ENCODE data around the gene NUP205. TPM values are rescaled to one million over a fixed set of nuclear protein-coding genes. Genes with fewer than 3 reads are reported as not detected.

NUP205 gene
- total RNA-seq, 1 donor from 2014 or later, result 183 TPM

DNA sequence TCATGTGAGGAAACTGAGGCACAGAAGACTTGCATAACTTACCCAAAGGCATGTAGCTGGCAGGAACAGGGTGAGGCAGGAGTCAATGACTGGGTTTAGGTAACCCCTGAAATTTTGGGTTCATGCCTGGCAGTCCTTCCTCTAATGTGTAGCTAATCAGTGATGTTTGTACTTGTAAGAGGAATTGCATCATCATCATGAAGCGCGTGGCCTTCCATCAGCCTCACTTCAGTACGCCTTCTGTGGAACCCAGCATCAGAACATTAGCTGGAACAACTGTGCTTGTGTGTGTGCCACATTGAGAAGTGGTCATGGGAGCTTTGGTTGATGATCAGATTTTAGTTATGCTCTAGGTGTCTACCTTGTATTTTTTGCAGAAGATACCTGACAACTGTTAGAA, 86.4 kb downstream of the NUP205 start:
- H3K4me1 ChIP-seq, result no peaks in the 10 kb centered on the region
- no peak overlapping the region for H3K4me3 ChIP-seq
- H3K27ac Mint-ChIP-seq, result no peak overlapping the region
- no peaks in the 10 kb centered on the region for H3K4me1 Mint-ChIP-seq
- no peak overlapping the region for H3K4me3 Mint-ChIP-seq
- no peaks in the 10 kb centered on the region for H3K9me3 ChIP-seq (ENCODE audit: low read depth)
- no peaks in the 10 kb centered on the region for H3F3A ChIP-seq (ENCODE audit: low read depth)
- peaks cover 2% of the 10 kb centered on the region for H3K27me3 Mint-ChIP-seq (ENCODE audit: insufficient read depth, low read depth)
- no peak overlapping the region for H3K4me2 ChIP-seq
- no peak for DNase-seq (ENCODE audit: low spot score)
- peak overlapping the region; percentile 25 for H3K27ac ChIP-seq
- H3K27me3 ChIP-seq, result no peaks in the 10 kb centered on the region
- no peaks in the 10 kb centered on the region for H3K9me3 Mint-ChIP-seq
- H3K79me2 ChIP-seq (ENCODE audit: low read depth), result no peaks in the 10 kb centered on the region
- TF ChIP-seq EZH2phosphoT487 (IDR thresholded peaks at IDR 0.05), result no peak
- no peak for TF ChIP-seq CTCF (IDR thresholded peaks at IDR 0.05)
- TF ChIP-seq EZH2 (IDR thresholded peaks at IDR 0.05), result no peak
- H2AFZ ChIP-seq (replicated peaks), result no peak overlapping the region
- H3K36me3 ChIP-seq, result peaks cover 39% of the 10 kb centered on the region
- H3K9ac ChIP-seq, result no peak overlapping the region
- peaks cover 28% of the 10 kb centered on the region for H3K36me3 Mint-ChIP-seq
- no peaks in the 10 kb centered on the region for H4K20me1 ChIP-seq (ENCODE audit: low read depth)

DNA sequence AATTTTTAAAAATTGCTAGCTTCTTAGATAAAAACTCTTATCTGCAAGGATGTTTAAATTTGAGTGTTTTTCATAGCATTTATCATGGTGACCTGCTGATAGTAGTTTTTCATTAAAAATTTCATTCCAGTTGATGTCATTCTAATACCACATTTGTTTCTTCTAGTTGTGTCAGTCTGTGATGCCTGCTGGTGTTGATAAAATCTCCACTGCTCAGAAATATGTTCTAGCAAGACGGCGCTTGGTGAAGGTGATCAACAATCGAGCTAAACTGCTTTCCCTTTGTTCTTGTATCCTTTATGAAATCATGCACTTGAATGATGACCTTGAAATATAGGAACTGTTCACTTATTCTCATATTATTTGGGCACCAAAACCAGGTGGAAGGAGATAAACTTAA, 87.0 kb downstream of the NUP205 start:
- Histone ChIP-seq H3K9me3 (ENCODE audit: low read depth) (no peaks in the 10 kb centered on the region), H3F3A (ENCODE audit: low read depth) (no peaks in the 10 kb centered on the region), H3K9ac (no peak overlapping the region), H3K27ac (no peak overlapping the region), H4K20me1 (ENCODE audit: low read depth) (no peaks in the 10 kb centered on the region), H3K4me3 (no peak overlapping the region), H3K36me3 (peaks cover 36% of the 10 kb centered on the region), H3K27me3 (no peaks in the 10 kb centered on the region), H3K4me2 (no peak overlapping the region), H3K4me1 (no peaks in the 10 kb centered on the region), H3K79me2 (ENCODE audit: low read depth) (no peaks in the 10 kb centered on the region), H2AFZ (replicated peaks) (no peak overlapping the region)
- TF ChIP-seq EZH2 (IDR thresholded peaks at IDR 0.05), result no peak
- TF ChIP-seq CTCF (IDR thresholded peaks at IDR 0.05), result no peak
- TF ChIP-seq EZH2phosphoT487 (IDR thresholded peaks at IDR 0.05), result no peak
- Mint-ChIP-seq H3K36me3 (peaks cover 27% of the 10 kb centered on the region), H3K4me1 (no peaks in the 10 kb centered on the region), H3K4me3 (no peak overlapping the region), H3K27me3 (ENCODE audit: insufficient read depth, low read depth) (peaks cover 2% of the 10 kb centered on the region), H3K27ac (no peak overlapping the region), H3K9me3 (no peaks in the 10 kb centered on the region)
- DNase-seq (ENCODE audit: low spot score), result no peak

DNA sequence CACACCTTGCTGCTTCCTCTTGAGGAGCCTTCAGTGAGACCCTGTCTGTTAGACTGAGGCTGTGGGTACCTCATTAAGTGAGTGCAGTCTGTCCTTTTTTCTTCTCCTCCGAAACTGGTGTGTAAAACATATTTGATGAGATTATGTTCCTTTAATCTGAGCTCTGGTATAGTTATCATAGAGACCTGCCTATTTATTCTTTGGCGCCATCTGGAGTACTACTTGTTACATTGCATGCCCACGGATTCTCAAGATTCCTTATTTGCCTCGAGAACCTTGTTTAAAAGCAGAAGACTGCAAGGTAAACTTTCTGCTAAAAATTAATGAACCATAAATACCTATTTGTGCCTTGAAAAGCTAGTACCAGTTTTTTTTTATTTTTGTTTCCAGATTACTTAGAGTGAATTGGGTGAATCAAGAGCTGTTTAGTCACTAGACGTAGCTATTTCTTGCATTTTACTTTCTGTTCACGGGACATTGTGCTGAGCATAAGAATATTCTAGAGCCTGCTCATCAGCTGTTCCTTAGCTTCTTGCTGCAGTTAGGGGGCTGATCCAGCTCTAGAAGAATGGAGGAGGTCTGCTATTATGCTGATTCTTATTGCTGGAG, 87.7 kb downstream of the NUP205 start:
- no peak overlapping the region for H3K9ac ChIP-seq
- no peaks in the 10 kb centered on the region for H3K4me1 Mint-ChIP-seq
- H2AFZ ChIP-seq (replicated peaks), result no peak overlapping the region
- H3K4me1 ChIP-seq, result no peaks in the 10 kb centered on the region
- H4K20me1 ChIP-seq (ENCODE audit: low read depth), result no peaks in the 10 kb centered on the region
- H3K4me2 ChIP-seq, result no peak overlapping the region
- no peaks in the 10 kb centered on the region for H3F3A ChIP-seq (ENCODE audit: low read depth)
- H3K36me3 ChIP-seq, result peaks cover 30% of the 10 kb centered on the region
- H3K9me3 ChIP-seq (ENCODE audit: low read depth), result no peaks in the 10 kb centered on the region
- no peak overlapping the region for H3K27ac Mint-ChIP-seq
- no peak overlapping the region for H3K27ac ChIP-seq
- peaks cover 22% of the 10 kb centered on the region for H3K36me3 Mint-ChIP-seq
- DNase-seq (ENCODE audit: low spot score), result peak; percentile 59
- H3K79me2 ChIP-seq (ENCODE audit: low read depth), result no peaks in the 10 kb centered on the region
- H3K27me3 Mint-ChIP-seq (ENCODE audit: insufficient read depth, low read depth), result peaks cover 2% of the 10 kb centered on the region
- no peak overlapping the region for H3K4me3 Mint-ChIP-seq
- no peak for TF ChIP-seq EZH2phosphoT487 (IDR thresholded peaks at IDR 0.05)
- peak; percentile 69 for TF ChIP-seq CTCF (IDR thresholded peaks at IDR 0.05)
- no peak for TF ChIP-seq EZH2 (IDR thresholded peaks at IDR 0.05)
- H3K4me3 ChIP-seq, result no peak overlapping the region
- H3K9me3 Mint-ChIP-seq, result no peaks in the 10 kb centered on the region
- no peaks in the 10 kb centered on the region for H3K27me3 ChIP-seq

Measured in neural progenitor cell (in vitro differentiated cells).